Fibroblast of lung (primary cell): Measurements from ENCODE around the gene FGGY. TPM values are rescaled to one million over a fixed set of nuclear protein-coding genes. Genes with fewer than 3 reads are reported as not detected.

Experiments used
- DNase-seq, 2 donors: peaks; one replicate each; pipeline versions ENCODE4 v3.0.0 to v3.0.0-alpha.2; 2010; ENCODE audit warnings: low read depth in 2 of 2
- H2AFZ ChIP-seq: 2 replicates; pipeline ENCODE4 v1.5.1; 2012; ENCODE audit warnings: low read length, control low read depth, inconsistent platforms
- H3K27ac ChIP-seq: 2 replicates; pipeline ENCODE4 v1.5.1; 2011; ENCODE audit warnings: low read length, control low read depth; ENCODE audit not compliant: insufficient read depth
- H3K27me3 ChIP-seq: 2 replicates; pipeline ENCODE4 v1.5.1; 2011; ENCODE audit warnings: mild to moderate bottlenecking, low read length; ENCODE audit not compliant: control insufficient read depth, insufficient read depth
- H3K36me3 ChIP-seq: 2 replicates; pipeline ENCODE4 v1.5.1; 2011; ENCODE audit warnings: low read length; ENCODE audit not compliant: control insufficient read depth, insufficient read depth
- H3K4me1 ChIP-seq: 2 replicates; pipeline ENCODE4 v1.5.1; 2011; ENCODE audit warnings: low read length; ENCODE audit not compliant: control insufficient read depth, insufficient read depth; ENCODE audit errors: extremely low read depth
- H3K4me2 ChIP-seq: 2 replicates; pipeline ENCODE4 v1.5.1; 2011; ENCODE audit warnings: low read length, control low read depth; ENCODE audit not compliant: insufficient read depth; ENCODE audit errors: extremely low read depth
- H3K4me3 ChIP-seq, 4 experiments: fragments of 200-600 bp in 1 of 4; sonication (generic) in 1 of 4; replicated peaks in 1 of 4; 2 replicates each; pipeline ENCODE4 v1.5.1; 2011 to 2016; ENCODE audit warnings: low read length in 4 of 4, low read depth in 3 of 4, mild to moderate bottlenecking in 3 of 4, control low read depth in 2 of 4, inconsistent platforms in 1 of 4, mixed read lengths in 1 of 4; ENCODE audit not compliant: insufficient read depth in 1 of 4; ENCODE audit errors: control extremely low read depth in 1 of 4
- H3K79me2 ChIP-seq: 2 replicates; pipeline ENCODE4 v1.5.1; 2012; ENCODE audit warnings: mild to moderate bottlenecking, low read length, inconsistent platforms; ENCODE audit not compliant: control insufficient read depth, insufficient read depth
- H3K9ac ChIP-seq: 2 replicates; pipeline ENCODE4 v1.5.1; 2011; ENCODE audit warnings: mild to moderate bottlenecking, low read length, control low read depth; ENCODE audit not compliant: insufficient read depth
- H3K9me3 ChIP-seq: 2 replicates; pipeline ENCODE4 v1.5.1; 2012; ENCODE audit warnings: low read depth, low read length; ENCODE audit not compliant: control insufficient read depth, insufficient read depth
- H4K20me1 ChIP-seq: 2 replicates; pipeline ENCODE4 v1.5.1; 2011; ENCODE audit warnings: low read length; ENCODE audit not compliant: control insufficient read depth, insufficient read depth; ENCODE audit errors: extremely low read depth
- CTCF ChIP-seq, 2 donors: IDR thresholded peaks in 1 of 2; conservative IDR thresholded peaks in 1 of 2; 1 replicate in 1 of 2; 2 replicates in 1 of 2; pipeline ENCODE4 v1.5.1; 2011 to 2012; ENCODE audit warnings: low read length in 2 of 2, control low read depth in 1 of 2, inconsistent platforms in 1 of 2, low read depth in 1 of 2, mild to moderate bottlenecking in 1 of 2
- EZH2 ChIP-seq: IDR thresholded peaks from 2 replicates; pipeline ENCODE4 v1.5.1; 2012; ENCODE audit warnings: low read length, control low read depth, mild to moderate bottlenecking; ENCODE audit errors: missing control alignments
- polyA plus RNA-seq, 2 donors: library from polyadenylated mRNA; depleted of rRNA in 1 of 2; stranded (reverse) in 1 of 2; unstranded in 1 of 2; fragments of >200 nt; gene quantifications; 2 replicates each; pipeline ENCODE4 v1.2.1, GENCODE V29; 2011 to 2012; ENCODE audit warnings: missing spikeins in 1 of 2
- total RNA-seq: library from RNA; depleted of rRNA; stranded (reverse); fragments of >200 nt; gene quantifications from 2 replicates; pipeline ENCODE4 v1.2.1, GENCODE V29; 2014

Gene FGGY
- total and polyA plus RNA-seq, 2 donors (not counting 1 experiment from before 2014, with no cell fraction given): 9.5 to 32.4 TPM

- H3K27ac ChIP-seq: no peak overlapping the region
- TF ChIP-seq EZH2 (no peak), CTCF (conservative IDR thresholded peaks at IDR 0.05 in 1 of 2, IDR thresholded peaks at IDR 0.05 in 1 of 2; ENCODE audit: low read depth in 1 of 2, low read length in 2 of 2) (no peak)
- no peak overlapping the region for H3K9ac ChIP-seq
- H3K9me3 ChIP-seq: no peaks in the 10 kb centered on the region
- no peak overlapping the region for H2AFZ ChIP-seq
- H3K27me3 ChIP-seq: no peaks in the 10 kb centered on the region
- DNase-seq: no peak
- no peaks in the 10 kb centered on the region for H3K79me2 ChIP-seq
- H3K4me1 ChIP-seq: no peaks in the 10 kb centered on the region
- H3K36me3 ChIP-seq: no peaks in the 10 kb centered on the region
- no peaks in the 10 kb centered on the region for H4K20me1 ChIP-seq
- H3K4me2 ChIP-seq: no peak overlapping the region
- H3K4me3 ChIP-seq: no peak overlapping the region
These were observed 468.3 kb downstream of the FGGY start for GRCh38 chr1:59765011-59765730.

GRCh38 chr1:59766227-59766855, 469.4 kb downstream of the FGGY start:
- Histone ChIP-seq H4K20me1 (no peaks in the 10 kb centered on the region), H3K27me3 (no peaks in the 10 kb centered on the region), H3K36me3 (no peaks in the 10 kb centered on the region), H3K79me2 (no peaks in the 10 kb centered on the region), H3K9me3 (no peaks in the 10 kb centered on the region), H2AFZ (no peak overlapping the region), H3K27ac (no peak overlapping the region), H3K4me3 (no peak overlapping the region), H3K4me1 (no peaks in the 10 kb centered on the region), H3K4me2 (no peak overlapping the region), H3K9ac (no peak overlapping the region)
- DNase-seq: no peak
- no peak for TF ChIP-seq EZH2
- no peak for TF ChIP-seq CTCF (conservative IDR thresholded peaks at IDR 0.05 in 1 of 2, IDR thresholded peaks at IDR 0.05 in 1 of 2; ENCODE audit: low read depth in 1 of 2, low read length in 2 of 2)

DNA sequence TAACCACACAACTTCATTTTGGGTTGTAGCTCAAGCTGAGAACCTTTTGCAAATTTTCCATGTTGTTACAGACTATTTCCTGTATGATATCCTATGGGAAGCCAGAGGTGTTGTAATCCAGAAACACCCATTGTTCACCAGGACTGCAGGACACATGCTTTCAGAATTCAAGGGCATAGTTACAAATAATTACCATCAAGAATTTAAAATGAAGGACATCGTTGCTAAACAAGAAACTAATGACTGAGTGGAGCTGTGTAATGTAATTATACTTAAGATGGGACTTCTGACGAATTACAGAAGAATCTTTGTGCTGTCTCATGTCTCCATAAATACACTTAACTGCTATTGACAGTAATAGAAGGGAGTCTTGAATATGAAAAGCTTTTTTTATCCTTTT, 470.2 kb downstream of the FGGY start:
- H4K20me1 ChIP-seq: no peaks in the 10 kb centered on the region
- no peaks in the 10 kb centered on the region for H3K36me3 ChIP-seq
- no peak overlapping the region for H2AFZ ChIP-seq
- no peak overlapping the region for H3K4me3 ChIP-seq
- H3K4me1 ChIP-seq: no peaks in the 10 kb centered on the region
- H3K9me3 ChIP-seq: no peaks in the 10 kb centered on the region
- H3K27ac ChIP-seq: no peak overlapping the region
- no peak for DNase-seq
- no peak overlapping the region for H3K9ac ChIP-seq
- no peaks in the 10 kb centered on the region for H3K27me3 ChIP-seq
- TF ChIP-seq EZH2 (no peak), CTCF (conservative IDR thresholded peaks at IDR 0.05 in 1 of 2, IDR thresholded peaks at IDR 0.05 in 1 of 2; ENCODE audit: low read depth in 1 of 2, low read length in 2 of 2) (no peak)
- no peaks in the 10 kb centered on the region for H3K79me2 ChIP-seq
- no peak overlapping the region for H3K4me2 ChIP-seq
